Measurements from ENCODE around the gene PRDM16.

Gene PRDM16

DNA sequence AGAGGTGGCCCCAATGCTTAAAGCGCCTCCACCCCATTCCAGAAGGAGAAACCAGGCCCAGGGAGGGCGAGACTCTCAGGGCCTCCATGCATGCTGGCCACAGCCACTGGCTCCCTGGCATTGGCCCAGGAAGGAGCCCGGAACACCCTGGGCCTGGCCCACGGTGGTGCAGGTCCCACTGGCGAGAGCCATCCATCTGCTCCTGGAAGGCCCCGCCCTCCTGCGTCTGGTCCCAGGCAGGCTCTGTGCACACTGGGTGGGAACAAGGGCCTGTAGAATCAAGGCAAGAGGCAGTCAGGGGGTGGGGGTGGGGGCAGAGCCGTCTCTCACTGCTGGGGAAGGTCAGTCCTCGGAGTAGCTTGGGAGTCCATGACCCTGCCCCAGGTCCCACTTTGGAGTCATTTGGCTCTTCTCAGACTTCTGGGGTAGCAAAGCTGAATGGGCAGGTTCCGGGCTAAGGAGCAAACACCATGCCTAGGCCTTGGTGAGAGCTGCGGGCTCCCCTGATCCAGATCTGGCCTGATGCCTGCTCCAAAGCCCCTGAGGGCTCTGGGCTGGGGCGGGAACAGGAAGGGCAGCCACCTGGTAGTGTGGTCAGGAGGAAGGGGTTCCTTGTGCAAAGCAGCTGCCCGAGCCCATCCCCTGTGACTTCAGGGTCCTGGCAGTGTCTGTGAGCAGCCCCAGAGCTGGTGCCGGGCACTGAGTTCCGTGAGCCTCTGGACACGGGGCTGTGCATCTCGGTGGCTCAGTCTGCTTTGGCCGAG lies 278.4 kb downstream of the PRDM16 start:
- DNase-seq, result no peak

GRCh38 chr1:3348196-3348865 lies 279.3 kb downstream of the PRDM16 start:
- no peak for DNase-seq

- no peak for DNase-seq
Measured at GRCh38 chr1:3349161-3349967, 280.4 kb downstream of the PRDM16 start.

DNA sequence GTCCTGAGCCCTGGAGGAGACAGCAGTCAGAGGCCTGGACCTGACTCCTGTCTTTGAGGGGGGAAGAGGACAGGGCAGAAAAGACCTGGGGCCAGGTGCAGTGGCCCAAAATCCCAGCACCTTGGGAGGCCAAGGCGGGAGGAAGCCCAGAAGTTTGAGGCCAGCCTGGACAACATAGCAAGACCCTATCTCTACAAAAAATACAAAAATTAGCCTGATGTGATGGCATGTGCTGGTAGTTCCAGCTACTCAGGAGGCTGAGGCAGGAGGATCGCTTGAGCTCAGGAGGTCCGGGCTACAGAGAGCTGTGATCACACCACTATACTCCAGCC lies 280.9 kb downstream of the PRDM16 start:
- no peak for DNase-seq

DNA sequence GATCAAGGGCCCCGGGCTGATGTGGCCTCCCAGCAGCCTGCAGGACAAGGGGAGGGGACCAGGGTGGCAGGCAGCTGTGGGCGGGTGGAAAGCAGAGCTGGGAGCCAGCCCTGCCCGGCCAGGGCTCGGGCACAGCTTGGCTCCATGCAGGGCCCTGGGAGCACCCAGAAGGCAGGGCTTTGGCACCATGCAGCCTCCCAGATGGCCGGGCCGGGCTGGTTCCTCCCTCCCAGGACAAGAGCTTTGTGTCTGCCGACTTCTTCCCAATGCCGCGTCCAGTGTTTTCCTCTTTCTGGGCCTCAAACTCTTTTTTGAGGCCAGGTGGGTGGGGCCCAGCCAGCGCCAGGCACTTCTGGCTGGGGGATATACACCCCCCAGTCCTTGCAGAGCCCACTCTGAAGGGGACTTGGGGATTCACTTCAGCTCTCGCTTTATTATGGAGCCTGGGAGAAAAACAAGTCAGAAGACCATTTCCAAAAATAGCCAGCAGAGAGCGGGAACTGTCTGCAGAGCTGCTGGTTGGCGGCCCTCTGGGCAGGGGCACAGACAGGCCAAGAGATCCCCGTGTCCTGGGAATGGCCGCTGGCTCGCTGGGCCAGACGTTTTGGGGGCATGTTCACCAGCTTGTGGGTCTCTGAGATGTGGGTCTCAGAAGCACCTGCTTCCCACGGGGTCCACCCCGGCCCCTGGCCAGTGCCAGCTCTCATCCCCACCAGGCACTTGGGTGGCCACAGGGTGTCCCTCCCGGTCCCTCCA lies 281.7 kb downstream of the PRDM16 start:
- DNase-seq, result no peak

- no peak for DNase-seq
Measured at GRCh38 chr1:3351449-3352298, 282.7 kb downstream of the PRDM16 start.

DNA sequence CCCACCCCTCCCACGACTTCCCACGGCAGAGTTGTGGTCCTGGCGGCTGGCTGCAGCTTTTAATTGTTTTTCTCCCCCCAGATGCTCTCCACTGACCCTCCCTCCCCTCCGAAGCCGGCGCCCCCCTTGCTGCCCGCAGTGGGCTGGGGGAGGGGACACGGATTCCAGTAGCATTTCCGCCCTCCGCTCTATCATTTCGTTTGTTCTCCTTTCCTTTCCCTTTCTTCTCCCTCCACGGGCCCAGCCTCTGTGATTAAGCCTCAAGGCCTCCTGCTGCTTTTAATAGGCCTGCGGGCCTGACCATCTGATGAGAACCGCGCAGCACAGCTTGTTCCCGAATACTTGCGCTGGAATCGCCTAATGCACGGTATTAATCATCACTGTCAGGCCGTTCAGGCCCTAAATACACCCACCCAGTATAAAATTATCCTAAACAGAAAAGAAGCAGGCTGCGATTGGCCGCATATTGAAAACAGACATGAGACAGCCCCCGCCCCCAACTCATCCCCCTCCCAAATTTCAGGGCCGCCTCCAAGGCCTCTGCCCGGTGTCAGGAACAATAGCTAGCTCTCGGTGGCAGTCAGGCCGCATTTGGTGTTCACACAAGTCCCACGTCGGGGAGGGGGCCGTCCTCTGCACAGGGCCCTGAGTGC lies 283.4 kb downstream of the PRDM16 start:
- DNase-seq, result peak; percentile 84

DNA sequence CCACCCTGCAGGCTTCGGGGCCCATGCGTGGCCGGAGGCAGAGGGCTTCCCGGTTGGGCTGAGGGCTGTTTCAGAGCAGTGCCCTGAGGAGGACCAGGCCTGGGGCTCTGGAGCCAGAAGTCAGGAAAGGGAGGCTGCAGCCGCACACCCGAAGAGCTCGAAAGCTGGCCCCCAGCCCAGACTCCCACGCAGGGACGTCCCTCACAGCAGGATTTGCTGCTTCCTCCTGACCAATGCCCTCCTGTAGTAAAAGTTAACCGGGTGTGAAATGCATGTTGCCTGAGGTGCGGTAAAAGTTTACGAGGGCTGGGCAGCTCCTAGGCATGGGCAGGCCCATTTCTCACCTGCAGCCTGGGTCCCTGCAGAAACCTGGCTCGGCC lies 283.9 kb downstream of the PRDM16 start:
- no peak for DNase-seq

- DNase-seq, result no peak
Measured at GRCh38 chr1:3353876-3354275, 284.9 kb downstream of the PRDM16 start.

GRCh38 chr1:3355089-3355488 lies 286.1 kb downstream of the PRDM16 start:
- DNase-seq, result no peak

DNA sequence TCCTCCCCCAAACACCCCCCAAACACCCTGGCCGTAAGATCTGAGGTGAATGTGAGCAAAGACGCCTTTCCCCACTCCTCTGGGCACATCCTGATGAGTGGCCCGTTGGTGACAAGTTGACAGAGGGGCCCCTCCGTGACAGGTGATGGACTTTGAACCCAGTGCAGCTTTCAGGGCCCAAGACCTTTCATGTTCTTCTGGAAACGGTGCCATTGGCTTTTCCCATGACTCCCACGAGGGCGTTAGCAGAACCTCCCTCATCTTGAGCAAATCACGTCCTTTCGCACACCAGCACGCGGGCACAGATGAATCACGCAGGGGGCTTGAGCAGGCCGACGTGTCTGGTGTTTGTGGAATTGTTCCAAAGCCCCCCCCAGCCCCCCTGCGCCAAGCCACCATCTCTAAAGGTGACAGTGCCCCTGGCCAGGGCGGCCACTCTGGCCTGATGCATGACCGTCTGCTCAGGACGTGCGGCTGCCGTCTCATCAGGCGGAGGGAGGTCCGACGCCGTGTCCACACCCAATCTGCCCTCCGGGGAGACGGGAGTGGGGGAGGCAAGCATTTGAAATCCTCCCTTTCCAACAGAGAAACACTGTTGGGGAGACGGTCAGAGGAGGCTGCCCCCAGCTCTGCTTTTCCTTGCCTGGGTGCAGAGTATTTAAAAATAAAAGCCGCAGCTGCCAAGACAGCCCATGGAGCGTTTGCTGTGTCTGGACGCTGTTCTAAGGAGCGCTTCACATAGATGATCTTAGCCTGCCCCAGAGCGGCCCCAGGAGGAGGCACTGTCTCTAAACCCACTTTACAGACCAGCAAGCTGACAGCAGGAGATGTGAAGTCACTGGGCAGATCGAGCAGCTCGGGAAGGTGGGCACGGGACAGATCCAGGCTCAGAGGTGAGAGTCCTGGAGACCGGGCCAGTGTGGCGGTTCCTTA lies 287.2 kb downstream of the PRDM16 start:
- DNase-seq, result no peak

GRCh38 chr1:3356827-3357460 lies 287.9 kb downstream of the PRDM16 start:
- no peak for DNase-seq

GRCh38 chr1:3357526-3358297 lies 288.7 kb downstream of the PRDM16 start:
- DNase-seq, result no peak

DNA sequence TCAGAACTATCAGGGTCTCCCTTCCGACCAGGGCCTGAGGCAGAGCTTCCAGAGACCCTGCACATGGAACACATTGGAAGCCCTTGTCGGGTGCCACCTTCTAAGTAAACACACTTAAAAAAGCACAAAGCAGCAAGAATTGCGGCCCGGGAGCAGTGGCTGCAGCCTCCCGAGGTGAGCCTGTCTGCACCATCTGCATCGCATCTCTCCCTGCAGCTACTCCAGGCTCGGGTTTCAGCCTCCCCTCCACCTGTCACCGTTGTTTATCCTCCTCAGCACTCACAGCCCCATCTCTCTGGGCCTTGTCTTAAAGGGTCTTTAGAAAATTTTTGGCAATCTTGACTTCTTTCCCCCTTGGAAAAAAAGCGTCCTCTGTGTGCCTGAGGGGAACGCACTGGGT lies 290.3 kb downstream of the PRDM16 start:
- no peak for DNase-seq

DNA sequence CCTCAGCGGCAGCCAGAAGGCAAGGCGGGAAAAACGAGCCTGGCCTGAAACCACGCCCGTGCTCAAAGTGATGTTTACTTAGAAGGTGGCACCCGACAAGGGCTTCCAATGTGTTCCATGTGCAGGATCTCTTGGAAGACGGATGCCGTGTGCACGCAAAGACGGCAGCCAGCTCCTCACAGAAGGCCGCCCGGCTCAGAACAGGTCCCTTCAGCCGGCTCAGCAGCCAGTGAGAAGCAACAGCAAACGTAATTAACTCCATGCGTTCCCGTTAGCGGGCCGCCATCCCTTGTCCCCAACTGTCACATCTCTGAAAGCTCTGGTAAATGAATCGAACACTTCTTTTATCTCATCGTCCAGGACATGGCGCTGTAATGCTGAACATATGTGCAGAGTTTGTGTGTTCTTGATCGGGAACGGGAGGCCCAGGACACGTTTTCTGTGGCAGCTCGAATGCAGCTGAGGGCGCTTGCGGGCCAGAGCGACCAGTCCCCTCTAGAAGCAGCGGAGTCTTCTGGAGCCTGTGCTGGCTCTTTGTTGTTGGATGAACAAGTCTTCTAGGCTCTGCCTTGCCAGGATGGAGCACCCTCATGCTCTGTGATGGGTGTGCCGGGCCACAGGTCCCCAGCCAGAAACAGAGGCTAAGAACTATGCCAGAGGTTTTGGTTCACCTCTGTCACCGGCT lies 290.9 kb downstream of the PRDM16 start:
- no peak for DNase-seq

- DNase-seq, result no peak
Measured at GRCh38 chr1:3360646-3361257, 291.7 kb downstream of the PRDM16 start.

GRCh38 chr1:3363023-3363422 lies 294.0 kb downstream of the PRDM16 start:
- DNase-seq, result no peak

- no peak for DNase-seq
Measured at GRCh38 chr1:3363756-3364155, 294.8 kb downstream of the PRDM16 start.

All from fibroblast of skin of back (primary cell).